H9 (cell line): Measurements from ENCODE around the gene TLCD3A. TPM values are rescaled to one million over a fixed set of nuclear protein-coding genes. Genes with fewer than 3 reads are reported as not detected.
A peak's percentile ranks its signal among the peaks of the same experiment; 100 is the strongest.

ENCODE experiments used
- DNase-seq: peaks from one replicate; pipeline ENCODE4 v3.0.0-alpha.2; 2017
- H2AFZ ChIP-seq: one replicate; pipeline ENCODE4 v1.6.1; 2013; ENCODE audit warnings: mild to moderate bottlenecking, low read length, control low read depth, moderate library complexity
- H2AK5ac ChIP-seq: 2 replicates; pipeline ENCODE4 v1.6.1; 2013; ENCODE audit warnings: low read length, control low read depth, mixed read lengths; ENCODE audit not compliant: insufficient read length
- H2BK120ac ChIP-seq: one replicate; pipeline ENCODE4 v1.6.1; 2013; ENCODE audit warnings: low read depth, mild to moderate bottlenecking, low read length, control low read depth, inconsistent platforms; ENCODE audit not compliant: poor library complexity, severe bottlenecking
- H2BK12ac ChIP-seq: 2 replicates; pipeline ENCODE4 v1.6.1; 2013; ENCODE audit warnings: low read length, control low read depth, mixed read lengths, low read depth; ENCODE audit not compliant: insufficient read length
- H2BK15ac ChIP-seq: 2 replicates; pipeline ENCODE4 v1.6.1; 2013; ENCODE audit warnings: low read depth, low read length, control low read depth
- H2BK20ac ChIP-seq: one replicate; pipeline ENCODE4 v1.6.1; 2013; ENCODE audit warnings: low read depth, mild to moderate bottlenecking, low read length, control low read depth, inconsistent platforms; ENCODE audit not compliant: poor library complexity, severe bottlenecking
- H2BK5ac ChIP-seq: 2 replicates; pipeline ENCODE4 v1.6.1; 2013; ENCODE audit warnings: low read length, control low read depth, mixed read lengths; ENCODE audit not compliant: insufficient read length
- H3K14ac ChIP-seq: 2 replicates; pipeline ENCODE4 v1.6.1; 2013; ENCODE audit warnings: low read length, control low read depth; ENCODE audit not compliant: insufficient read depth
- H3K18ac ChIP-seq: 2 replicates; pipeline ENCODE4 v1.6.1; 2013; ENCODE audit warnings: low read depth, mild to moderate bottlenecking, mixed read lengths, low read length, control low read depth; ENCODE audit not compliant: insufficient read length
- H3K23ac ChIP-seq: 2 replicates; pipeline ENCODE4 v1.6.1; 2013; ENCODE audit warnings: low read length, control low read depth, mixed read lengths, low read depth; ENCODE audit not compliant: insufficient read length
- H3K23me2 ChIP-seq: 2 replicates; pipeline ENCODE4 v1.6.1; 2013; ENCODE audit warnings: low read depth, mild to moderate bottlenecking, mixed read lengths, low read length, control low read depth; ENCODE audit not compliant: insufficient read length, poor library complexity, severe bottlenecking
- H3K27ac ChIP-seq: 2 replicates; pipeline ENCODE4 v1.5.1; 2013; ENCODE audit warnings: low read length, control low read depth, mixed read lengths, low read depth; ENCODE audit not compliant: insufficient read length
- H3K27me3 ChIP-seq: 2 replicates; pipeline ENCODE4 v1.6.1; 2013; ENCODE audit warnings: low read length, control low read depth, inconsistent platforms; ENCODE audit not compliant: insufficient read depth
- H3K4ac ChIP-seq: 2 replicates; pipeline ENCODE4 v1.6.1; 2013; ENCODE audit warnings: low read depth, mild to moderate bottlenecking, control low read depth, inconsistent platforms, low read length, moderate library complexity
- H3K4me1 ChIP-seq: 2 replicates; pipeline ENCODE4 v1.6.1; 2013; ENCODE audit warnings: low read length, control low read depth, inconsistent platforms; ENCODE audit not compliant: insufficient read depth
- H3K4me2 ChIP-seq: 2 replicates; pipeline ENCODE4 v1.6.1; 2013; ENCODE audit warnings: low read length, control low read depth, mixed read lengths; ENCODE audit not compliant: insufficient read length, insufficient read depth
- H3K56ac ChIP-seq: 2 replicates; pipeline ENCODE4 v1.6.1; 2013; ENCODE audit warnings: low read depth, mild to moderate bottlenecking, mixed read lengths, low read length, control low read depth; ENCODE audit not compliant: insufficient read length
- H3K79me1 ChIP-seq: 2 replicates; pipeline ENCODE4 v1.6.1; 2013; ENCODE audit warnings: low read depth, mild to moderate bottlenecking, moderate library complexity, low read length, control low read depth, inconsistent platforms; ENCODE audit not compliant: insufficient read depth, poor library complexity, severe bottlenecking
- H3K79me2 ChIP-seq: 2 replicates; pipeline ENCODE4 v1.6.1; 2013; ENCODE audit warnings: low read length, control low read depth, inconsistent platforms; ENCODE audit not compliant: insufficient read depth
- H3K9ac ChIP-seq: 2 replicates; pipeline ENCODE4 v1.6.1; 2013; ENCODE audit warnings: low read length, control low read depth, mixed read lengths; ENCODE audit not compliant: insufficient read length; ENCODE audit errors: extremely low read depth
- H3K9me3 ChIP-seq: one replicate; pipeline ENCODE4 v1.6.1; 2013; ENCODE audit warnings: low read depth, low read length, inconsistent platforms; ENCODE audit not compliant: control insufficient read depth
- H3T11ph ChIP-seq: one replicate; pipeline ENCODE4 v1.6.1; 2013; ENCODE audit warnings: mild to moderate bottlenecking, low read length, control low read depth, inconsistent platforms
- H4K20me1 ChIP-seq: one replicate; pipeline ENCODE4 v1.6.1; 2013; ENCODE audit not compliant: control insufficient read depth, insufficient read length, insufficient read depth
- H4K5ac ChIP-seq: 2 replicates; pipeline ENCODE4 v1.6.1; 2013; ENCODE audit warnings: low read depth, mild to moderate bottlenecking, mixed read lengths, low read length, control low read depth; ENCODE audit not compliant: insufficient read length
- H4K8ac ChIP-seq: replicated peaks from 2 replicates; pipeline ENCODE4 v1.6.1; 2013; ENCODE audit warnings: low read length, control low read depth, mixed read lengths, low read depth; ENCODE audit not compliant: insufficient read length
- H4K91ac ChIP-seq: 2 replicates; pipeline ENCODE4 v1.6.1; 2013; ENCODE audit warnings: low read depth, mild to moderate bottlenecking, moderate library complexity, mixed read lengths, low read length, control low read depth; ENCODE audit not compliant: insufficient read length
- H3K27ac Mint-ChIP-seq, 3 experiments: 2 replicates in 2 of 3; 3 replicates in 1 of 3; pipeline ENCODE4 v1.8.0; 2020 to 2021; ENCODE audit warnings: mixed read lengths in 3 of 3, mild to moderate bottlenecking in 1 of 3, moderate library complexity in 1 of 3
- H3K27me3 Mint-ChIP-seq: 2 replicates; pipeline ENCODE4 v1.8.0; 2021; ENCODE audit warnings: low read depth, mild to moderate bottlenecking, moderate library complexity, mixed read lengths
- H3K36me3 Mint-ChIP-seq, 3 experiments: 2 replicates in 2 of 3; 3 replicates in 1 of 3; pipeline ENCODE4 v1.8.0; 2020 to 2021; ENCODE audit warnings: low read depth in 3 of 3, mixed read lengths in 3 of 3; ENCODE audit not compliant: insufficient read depth in 1 of 3
- H3K4me1 Mint-ChIP-seq, 2 experiments: 2 replicates each; pipeline ENCODE4 v1.8.0; 2020; ENCODE audit warnings: mixed read lengths in 2 of 2
- H3K4me3 Mint-ChIP-seq, 2 experiments: 2 replicates in 1 of 2; 3 replicates in 1 of 2; pipeline ENCODE4 v1.8.0; 2020 to 2021; ENCODE audit warnings: mild to moderate bottlenecking in 2 of 2, mixed read lengths in 2 of 2, moderate library complexity in 1 of 2
- H3K9me3 Mint-ChIP-seq, 2 experiments: 2 replicates in 1 of 2; 3 replicates in 1 of 2; pipeline ENCODE4 v1.8.0; 2020; ENCODE audit warnings: mild to moderate bottlenecking in 2 of 2, mixed read lengths in 2 of 2, moderate library complexity in 1 of 2
- WGBS: extraction: QIAGEN DNeasy Blood & Tissue Kit; methylation state at CpG from one replicate; pipeline ENCODE4 v1.1.7; 2013; ENCODE audit warnings: missing lambda C conversion rate, low lambda C conversion rate, mixed read lengths; ENCODE audit not compliant: insufficient read length; ENCODE audit errors: extremely low coverage; 5-methylcytosine and 5-hydroxymethylcytosine counted together
- total RNA-seq: library from RNA; stranded (reverse); gene quantifications from 2 replicates; pipeline ENCODE4 v1.2.1, GENCODE V29; 2021
- TF ChIP-seq, protein P1 (sequence below): fragments of 200-600 bp; sonication (generic); conservative IDR thresholded peaks from 3 replicates; pipeline ENCODE4 v1.8.0; 2021; ENCODE audit warnings: antibody characterized with exemption, mild to moderate bottlenecking

TLCD3A gene
- total RNA-seq, 1 experiment from 2014 or later = 29.6 TPM

DNA sequence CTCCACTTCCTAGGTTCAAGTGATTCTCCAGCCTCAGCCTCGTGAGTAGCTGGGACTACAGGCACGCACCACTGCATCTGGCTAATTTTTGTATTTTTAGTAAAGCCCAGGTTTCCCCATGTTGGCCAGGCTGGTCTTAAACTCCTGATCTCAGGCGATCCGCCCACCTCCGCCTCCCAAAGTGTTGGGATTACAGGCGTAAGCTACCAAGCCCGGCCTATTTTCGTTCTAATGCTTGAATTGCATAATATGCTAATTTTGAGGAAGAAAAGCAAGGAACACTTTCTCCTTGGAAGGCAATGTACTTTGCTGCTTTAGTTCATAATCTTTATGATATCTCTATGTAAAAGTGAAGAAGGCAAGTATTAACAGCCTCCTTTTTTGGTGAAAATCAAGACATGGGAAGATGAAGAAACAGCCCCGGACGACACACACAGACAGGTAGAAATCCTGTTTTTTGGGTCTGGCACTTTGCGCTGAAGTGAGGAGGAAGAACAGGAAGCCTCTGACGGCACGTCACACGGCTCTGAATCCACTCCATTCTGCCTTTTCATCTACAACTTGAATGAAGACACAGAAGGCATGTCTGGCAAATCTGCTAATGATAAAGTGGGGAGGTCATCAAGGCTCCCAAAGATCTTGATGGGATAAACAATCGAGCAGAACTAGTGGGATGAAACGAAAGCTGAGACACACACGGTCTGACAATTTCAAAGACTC is 42.7 kb upstream of the TLCD3A start:
- no peak overlapping the region for H4K5ac ChIP-seq
- no peak overlapping the region for H2BK15ac ChIP-seq
- no peak overlapping the region for H3K56ac ChIP-seq
- H3K14ac ChIP-seq = no peak overlapping the region
- Mint-ChIP-seq H3K27me3 (no peaks in the 10 kb centered on the region), H3K36me3 (peaks cover 3 to 20% (median 17%) of the 10 kb centered on the region in 3 experiments; a peak in 6 of 7 replicates), H3K27ac (peak overlapping the region in 2 of 3 experiments; percentile 38 to 58; a peak in 3 of 7 replicates), H3K4me1 (peaks cover 5 to 6% of the 10 kb centered on the region in 2 experiments), H3K9me3 (no peaks in the 10 kb centered on the region), H3K4me3 (no peak overlapping the region)
- H3K27ac ChIP-seq = no peak overlapping the region
- no peak for DNase-seq
- no peaks in the 10 kb centered on the region for H3K23me2 ChIP-seq
- H4K91ac ChIP-seq = no peak overlapping the region
- no peak overlapping the region for H3K4ac ChIP-seq
- H3K23ac ChIP-seq = no peak overlapping the region
- TF ChIP-seq, protein P1, sequence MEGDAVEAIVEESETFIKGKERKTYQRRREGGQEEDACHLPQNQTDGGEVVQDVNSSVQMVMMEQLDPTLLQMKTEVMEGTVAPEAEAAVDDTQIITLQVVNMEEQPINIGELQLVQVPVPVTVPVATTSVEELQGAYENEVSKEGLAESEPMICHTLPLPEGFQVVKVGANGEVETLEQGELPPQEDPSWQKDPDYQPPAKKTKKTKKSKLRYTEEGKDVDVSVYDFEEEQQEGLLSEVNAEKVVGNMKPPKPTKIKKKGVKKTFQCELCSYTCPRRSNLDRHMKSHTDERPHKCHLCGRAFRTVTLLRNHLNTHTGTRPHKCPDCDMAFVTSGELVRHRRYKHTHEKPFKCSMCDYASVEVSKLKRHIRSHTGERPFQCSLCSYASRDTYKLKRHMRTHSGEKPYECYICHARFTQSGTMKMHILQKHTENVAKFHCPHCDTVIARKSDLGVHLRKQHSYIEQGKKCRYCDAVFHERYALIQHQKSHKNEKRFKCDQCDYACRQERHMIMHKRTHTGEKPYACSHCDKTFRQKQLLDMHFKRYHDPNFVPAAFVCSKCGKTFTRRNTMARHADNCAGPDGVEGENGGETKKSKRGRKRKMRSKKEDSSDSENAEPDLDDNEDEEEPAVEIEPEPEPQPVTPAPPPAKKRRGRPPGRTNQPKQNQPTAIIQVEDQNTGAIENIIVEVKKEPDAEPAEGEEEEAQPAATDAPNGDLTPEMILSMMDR = no peak
- H2BK5ac ChIP-seq = no peak overlapping the region
- H2BK120ac ChIP-seq = no peak overlapping the region
- no peaks in the 10 kb centered on the region for H3K79me2 ChIP-seq
- peaks cover 3% of the 10 kb centered on the region for H3K79me1 ChIP-seq
- H3K27me3 ChIP-seq = no peaks in the 10 kb centered on the region
- no peak overlapping the region for H3K9ac ChIP-seq
- no peaks in the 10 kb centered on the region; the same call in 1 of the 2 replicates for H3K4me1 ChIP-seq
- H3K18ac ChIP-seq = no peak overlapping the region
- WGBS = no CpG with 5 or more reads among the region's 17 CpGs
- H4K20me1 ChIP-seq = no peaks in the 10 kb centered on the region
- H3K4me2 ChIP-seq = no peak overlapping the region
- H4K8ac ChIP-seq = no peak overlapping the region
- H2BK12ac ChIP-seq = no peak overlapping the region
- no peaks in the 10 kb centered on the region for H3K9me3 ChIP-seq
- H2AFZ ChIP-seq = no peak overlapping the region
- H2BK20ac ChIP-seq = no peak overlapping the region
- H3T11ph ChIP-seq = no peak overlapping the region
- H2AK5ac ChIP-seq = no peak overlapping the region
